Ishikawa (cell line): ENCODE measurements around the gene SBK3.

ENCODE experiments used
- EP300 ChIP-seq: IDR thresholded peaks from 2 replicates; pipeline ENCODE4 v1.6.1; 2012; ENCODE audit warnings: borderline replicate concordance
- NFIC ChIP-seq: IDR thresholded peaks from 2 replicates; pipeline ENCODE4 v1.6.1; 2012
- TAF1 ChIP-seq: IDR thresholded peaks from 2 replicates; pipeline ENCODE4 v1.6.1; 2012; ENCODE audit warnings: low read depth, mild to moderate bottlenecking
- TF ChIP-seq, protein P1 (sequence below): IDR thresholded peaks from 2 replicates; pipeline ENCODE4 v1.6.1; 2012; ENCODE audit warnings: low read depth, mild to moderate bottlenecking

DNA sequence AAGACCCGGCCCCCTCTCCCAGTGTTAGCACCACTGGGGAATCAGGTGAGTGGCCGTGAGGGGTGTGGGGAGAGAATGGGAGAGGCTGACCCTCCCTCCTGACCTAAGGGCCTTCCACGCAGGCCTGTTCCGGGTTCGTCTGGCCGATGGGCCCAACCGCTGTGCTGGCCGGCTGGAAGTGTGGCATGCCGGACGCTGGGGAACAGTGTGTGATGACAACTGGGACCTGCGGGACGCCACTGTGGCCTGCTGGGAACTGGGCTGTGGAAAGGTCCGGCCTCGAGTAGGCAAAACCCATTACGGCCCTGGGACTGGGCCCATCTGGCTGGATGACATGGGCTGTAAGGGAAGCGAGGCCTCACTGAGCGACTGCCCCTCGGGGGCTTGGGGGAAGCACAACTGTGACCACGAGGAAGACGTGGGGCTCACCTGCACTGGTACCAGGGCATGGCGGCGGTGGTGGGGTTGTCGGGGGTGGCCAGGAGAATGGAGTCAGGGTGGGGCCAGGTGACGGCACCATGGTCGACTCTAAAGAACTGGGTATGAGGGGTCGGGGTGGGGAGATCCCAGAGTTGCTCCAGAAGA lies 44.9 kb downstream of the SBK3 start:
- TF ChIP-seq NFIC (no peak), EP300 (no peak), TAF1 (no peak)
- TF ChIP-seq, protein P1, sequence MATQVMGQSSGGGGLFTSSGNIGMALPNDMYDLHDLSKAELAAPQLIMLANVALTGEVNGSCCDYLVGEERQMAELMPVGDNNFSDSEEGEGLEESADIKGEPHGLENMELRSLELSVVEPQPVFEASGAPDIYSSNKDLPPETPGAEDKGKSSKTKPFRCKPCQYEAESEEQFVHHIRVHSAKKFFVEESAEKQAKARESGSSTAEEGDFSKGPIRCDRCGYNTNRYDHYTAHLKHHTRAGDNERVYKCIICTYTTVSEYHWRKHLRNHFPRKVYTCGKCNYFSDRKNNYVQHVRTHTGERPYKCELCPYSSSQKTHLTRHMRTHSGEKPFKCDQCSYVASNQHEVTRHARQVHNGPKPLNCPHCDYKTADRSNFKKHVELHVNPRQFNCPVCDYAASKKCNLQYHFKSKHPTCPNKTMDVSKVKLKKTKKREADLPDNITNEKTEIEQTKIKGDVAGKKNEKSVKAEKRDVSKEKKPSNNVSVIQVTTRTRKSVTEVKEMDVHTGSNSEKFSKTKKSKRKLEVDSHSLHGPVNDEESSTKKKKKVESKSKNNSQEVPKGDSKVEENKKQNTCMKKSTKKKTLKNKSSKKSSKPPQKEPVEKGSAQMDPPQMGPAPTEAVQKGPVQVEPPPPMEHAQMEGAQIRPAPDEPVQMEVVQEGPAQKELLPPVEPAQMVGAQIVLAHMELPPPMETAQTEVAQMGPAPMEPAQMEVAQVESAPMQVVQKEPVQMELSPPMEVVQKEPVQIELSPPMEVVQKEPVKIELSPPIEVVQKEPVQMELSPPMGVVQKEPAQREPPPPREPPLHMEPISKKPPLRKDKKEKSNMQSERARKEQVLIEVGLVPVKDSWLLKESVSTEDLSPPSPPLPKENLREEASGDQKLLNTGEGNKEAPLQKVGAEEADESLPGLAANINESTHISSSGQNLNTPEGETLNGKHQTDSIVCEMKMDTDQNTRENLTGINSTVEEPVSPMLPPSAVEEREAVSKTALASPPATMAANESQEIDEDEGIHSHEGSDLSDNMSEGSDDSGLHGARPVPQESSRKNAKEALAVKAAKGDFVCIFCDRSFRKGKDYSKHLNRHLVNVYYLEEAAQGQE = no peak
